GM12878 (cell line): ENCODE measurements around the gene NFU1.

ENCODE experiments used
- HDAC6 ChIP-seq: fragments of 200-600 bp; sonication (generic); IDR thresholded peaks from one replicate; pipeline ENCODE4 v1.8.0; 2017; ENCODE audit warnings: antibody characterized with exemption; ENCODE audit not compliant: unreplicated experiment
- ZNF274 ChIP-seq: IDR thresholded peaks from one replicate; pipeline ENCODE4 v1.8.0; 2011; ENCODE audit not compliant: insufficient read length, insufficient read depth

- TF ChIP-seq HDAC6 (no peak), ZNF274 (no peak)
These were observed 41.4 kb downstream of the NFU1 start for GRCh38 chr2:69395866-69396265.
